SH-SY5Y (cell line): ENCODE measurements around the gene RIPK4.

Experiments used
- GATA2 ChIP-seq: IDR thresholded peaks from 2 replicates; pipeline ENCODE4 v1.6.1; 2011; ENCODE audit warnings: mild to moderate bottlenecking, low read depth, low read length
- GATA3 ChIP-seq: IDR thresholded peaks from 2 replicates; pipeline ENCODE4 v1.6.1; 2011; ENCODE audit warnings: low read depth, mild to moderate bottlenecking, low read length, moderate library complexity

- no peak for TF ChIP-seq GATA2
- TF ChIP-seq GATA3 = no peak
Observed at GRCh38 chr21:41812679-41813078, 45.8 kb upstream of the RIPK4 start.
